Measurements from ENCODE around the gene PTPRN2.

Gene PTPRN2

GRCh38 chr7:158448430-158449100 lies 139.1 kb downstream of the PTPRN2 start:
- H3K27ac ChIP-seq (ENCODE audit: low read depth, low read length), result no peak overlapping the region
- H3K27me3 ChIP-seq (ENCODE audit: control insufficient read depth, insufficient read depth, low read length), result no peaks in the 10 kb centered on the region
- H3K36me3 ChIP-seq (ENCODE audit: control insufficient read depth, insufficient read depth, low read length), result no peaks in the 10 kb centered on the region
- 0 out of 2 replicates have a peak, but pooled peaks cover 2% of the 10 kb centered on the region for H3K4me1 ChIP-seq (ENCODE audit: control insufficient read depth, insufficient read depth, low read length)
- no peaks in the 10 kb centered on the region; the same call in 1 of the 2 replicates for H3K9me3 ChIP-seq (ENCODE audit: control insufficient read depth, insufficient read depth, low read depth, low read length)
- no peak overlapping the region for H3K9ac ChIP-seq (ENCODE audit: low read length)
- H3K4me3 ChIP-seq (ENCODE audit: low read depth, low read length), result no peak overlapping the region

GRCh38 chr7:158447506-158448171 lies 140.0 kb downstream of the PTPRN2 start:
- Histone ChIP-seq H3K27me3 (ENCODE audit: control insufficient read depth, insufficient read depth, low read length) (no peaks in the 10 kb centered on the region), H3K9ac (ENCODE audit: low read length) (no peak overlapping the region), H3K4me3 (ENCODE audit: low read depth, low read length) (no peak overlapping the region), H3K36me3 (ENCODE audit: control insufficient read depth, insufficient read depth, low read length) (no peaks in the 10 kb centered on the region), H3K27ac (ENCODE audit: low read depth, low read length) (no peak overlapping the region), H3K4me1 (ENCODE audit: control insufficient read depth, insufficient read depth, low read length) (0 out of 2 replicates have a peak, but pooled peaks cover 2% of the 10 kb centered on the region), H3K9me3 (ENCODE audit: control insufficient read depth, insufficient read depth, low read depth, low read length) (no peaks in the 10 kb centered on the region; the same call in 1 of the 2 replicates)

GRCh38 chr7:158447151-158447505 lies 140.5 kb downstream of the PTPRN2 start:
- Histone ChIP-seq H3K36me3 (ENCODE audit: control insufficient read depth, insufficient read depth, low read length) (no peaks in the 10 kb centered on the region), H3K9ac (ENCODE audit: low read length) (no peak overlapping the region), H3K4me3 (ENCODE audit: low read depth, low read length) (no peak overlapping the region), H3K27ac (ENCODE audit: low read depth, low read length) (no peak overlapping the region), H3K4me1 (ENCODE audit: control insufficient read depth, insufficient read depth, low read length) (0 out of 2 replicates have a peak, but pooled peaks cover 2% of the 10 kb centered on the region), H3K27me3 (ENCODE audit: control insufficient read depth, insufficient read depth, low read length) (no peaks in the 10 kb centered on the region), H3K9me3 (ENCODE audit: control insufficient read depth, insufficient read depth, low read depth, low read length) (no peaks in the 10 kb centered on the region; the same call in 1 of the 2 replicates)

GRCh38 chr7:158446706-158447105 lies 140.9 kb downstream of the PTPRN2 start:
- H3K27ac ChIP-seq (ENCODE audit: low read depth, low read length), result no peak overlapping the region
- no peak overlapping the region for H3K9ac ChIP-seq (ENCODE audit: low read length)
- H3K4me3 ChIP-seq (ENCODE audit: low read depth, low read length), result no peak overlapping the region
- H3K27me3 ChIP-seq (ENCODE audit: control insufficient read depth, insufficient read depth, low read length), result no peaks in the 10 kb centered on the region
- H3K36me3 ChIP-seq (ENCODE audit: control insufficient read depth, insufficient read depth, low read length), result no peaks in the 10 kb centered on the region
- H3K9me3 ChIP-seq (ENCODE audit: control insufficient read depth, insufficient read depth, low read depth, low read length), result no peaks in the 10 kb centered on the region; the same call in 1 of the 2 replicates
- 0 out of 2 replicates have a peak, but pooled peaks cover 2% of the 10 kb centered on the region for H3K4me1 ChIP-seq (ENCODE audit: control insufficient read depth, insufficient read depth, low read length)

GRCh38 chr7:158446281-158446680 lies 141.3 kb downstream of the PTPRN2 start:
- no peaks in the 10 kb centered on the region for H3K27me3 ChIP-seq (ENCODE audit: control insufficient read depth, insufficient read depth, low read length)
- no peaks in the 10 kb centered on the region for H3K36me3 ChIP-seq (ENCODE audit: control insufficient read depth, insufficient read depth, low read length)
- H3K4me1 ChIP-seq (ENCODE audit: control insufficient read depth, insufficient read depth, low read length), result 0 out of 2 replicates have a peak, but pooled peaks cover 2% of the 10 kb centered on the region
- H3K9ac ChIP-seq (ENCODE audit: low read length), result no peak overlapping the region
- peaks cover 3% of the 10 kb centered on the region; the same call in 1 of the 2 replicates for H3K9me3 ChIP-seq (ENCODE audit: control insufficient read depth, insufficient read depth, low read depth, low read length)
- H3K4me3 ChIP-seq (ENCODE audit: low read depth, low read length), result no peak overlapping the region
- no peak overlapping the region for H3K27ac ChIP-seq (ENCODE audit: low read depth, low read length)

- H3K27me3 ChIP-seq (ENCODE audit: control insufficient read depth, insufficient read depth, low read length), result no peaks in the 10 kb centered on the region
- no peak overlapping the region for H3K4me3 ChIP-seq (ENCODE audit: low read depth, low read length)
- no peak overlapping the region for H3K27ac ChIP-seq (ENCODE audit: low read depth, low read length)
- no peaks in the 10 kb centered on the region for H3K36me3 ChIP-seq (ENCODE audit: control insufficient read depth, insufficient read depth, low read length)
- peaks cover 10% of the 10 kb centered on the region; the same call in 1 of the 2 replicates for H3K9me3 ChIP-seq (ENCODE audit: control insufficient read depth, insufficient read depth, low read depth, low read length)
- H3K4me1 ChIP-seq (ENCODE audit: control insufficient read depth, insufficient read depth, low read length), result 0 out of 2 replicates have a peak, but pooled peaks cover under 1% of the 10 kb centered on the region
- H3K9ac ChIP-seq (ENCODE audit: low read length), result no peak overlapping the region
These were observed 142.0 kb downstream of the PTPRN2 start for GRCh38 chr7:158445421-158446175.

GRCh38 chr7:158444501-158445420 lies 142.9 kb downstream of the PTPRN2 start:
- Histone ChIP-seq H3K4me1 (ENCODE audit: control insufficient read depth, insufficient read depth, low read length) (no peaks in the 10 kb centered on the region), H3K4me3 (ENCODE audit: low read depth, low read length) (no peak overlapping the region), H3K27ac (ENCODE audit: low read depth, low read length) (no peak overlapping the region), H3K36me3 (ENCODE audit: control insufficient read depth, insufficient read depth, low read length) (no peaks in the 10 kb centered on the region), H3K27me3 (ENCODE audit: control insufficient read depth, insufficient read depth, low read length) (no peaks in the 10 kb centered on the region), H3K9me3 (ENCODE audit: control insufficient read depth, insufficient read depth, low read depth, low read length) (peaks cover 15% of the 10 kb centered on the region; the same call in 1 of the 2 replicates), H3K9ac (ENCODE audit: low read length) (no peak overlapping the region)

GRCh38 chr7:158443688-158444483 lies 143.7 kb downstream of the PTPRN2 start:
- H3K36me3 ChIP-seq (ENCODE audit: control insufficient read depth, insufficient read depth, low read length), result no peaks in the 10 kb centered on the region
- peaks cover 2% of the 10 kb centered on the region; the same call in 1 of the 2 replicates for H3K4me1 ChIP-seq (ENCODE audit: control insufficient read depth, insufficient read depth, low read length)
- H3K9ac ChIP-seq (ENCODE audit: low read length), result no peak overlapping the region
- no peak overlapping the region for H3K27ac ChIP-seq (ENCODE audit: low read depth, low read length)
- no peak overlapping the region for H3K4me3 ChIP-seq (ENCODE audit: low read depth, low read length)
- peaks cover 15% of the 10 kb centered on the region; the same call in 1 of the 2 replicates for H3K9me3 ChIP-seq (ENCODE audit: control insufficient read depth, insufficient read depth, low read depth, low read length)
- H3K27me3 ChIP-seq (ENCODE audit: control insufficient read depth, insufficient read depth, low read length), result no peaks in the 10 kb centered on the region

- Histone ChIP-seq H3K9ac (ENCODE audit: low read length) (no peak overlapping the region), H3K27ac (ENCODE audit: low read depth, low read length) (no peak overlapping the region), H3K4me1 (ENCODE audit: control insufficient read depth, insufficient read depth, low read length) (peaks cover 7% of the 10 kb centered on the region; the same call in 1 of the 2 replicates), H3K36me3 (ENCODE audit: control insufficient read depth, insufficient read depth, low read length) (no peaks in the 10 kb centered on the region), H3K9me3 (ENCODE audit: control insufficient read depth, insufficient read depth, low read depth, low read length) (peaks cover 15% of the 10 kb centered on the region; the same call in 1 of the 2 replicates), H3K4me3 (ENCODE audit: low read depth, low read length) (no peak overlapping the region), H3K27me3 (ENCODE audit: control insufficient read depth, insufficient read depth, low read length) (no peaks in the 10 kb centered on the region)
These were observed 144.5 kb downstream of the PTPRN2 start for GRCh38 chr7:158443014-158443687.
